T-cell (primary cell): ENCODE measurements around the gene DPH5. TPM values are rescaled to one million over a fixed set of nuclear protein-coding genes. Genes with fewer than 3 reads are reported as not detected.

ENCODE experiments used
- ATAC-seq, 4 experiments: fragments of 200-7000 bp in 3 of 4; fragments of 150-1000 bp in 1 of 4; cut with Tn5 transposase; replicated peaks in 1 of 4; 1 replicate in 3 of 4; 2 replicates in 1 of 4; pipeline ENCODE4 v1.10.0; 2021; ENCODE audit warnings: moderate library complexity in 3 of 4, mild to moderate bottlenecking in 2 of 4, moderate number of reproducible peaks in 1 of 4
- CTCF ChIA-PET, 2 donors: fragments of 300-600 bp; sonication (Branson Sonifier 250); formaldehyde crosslinking; loops; one replicate each; lab custom pipeline; 2022; ENCODE audit warnings: antibody characterized with exemption in 2 of 2; lab: Charles Lee
- POLR2A ChIA-PET, 2 donors: fragments of 300-600 bp; sonication (Branson Sonifier 250); formaldehyde crosslinking; loops; one replicate each; lab custom pipeline; 2022; ENCODE audit warnings: antibody characterized with exemption in 2 of 2; lab: Charles Lee
- DNase-seq, 35 experiments: peaks; one replicate each; pipeline versions ENCODE4 v3.0.0 to v3.0.0-alpha.2; 2013 to 2023
- H3K27ac ChIP-seq: one replicate; pipeline ENCODE4 v1.5.1; 2013; ENCODE audit warnings: low read length
- H3K27me3 ChIP-seq, 2 experiments: replicated peaks in 1 of 2; 1 replicate in 1 of 2; 2 replicates in 1 of 2; pipeline versions ENCODE4 v1.6.1 to v1.7.0; 2013; ENCODE audit warnings: low read length in 1 of 2, mixed read lengths in 1 of 2; ENCODE audit not compliant: control insufficient read depth in 2 of 2, insufficient read depth in 2 of 2; ENCODE audit errors: extremely low read depth in 1 of 2
- H3K36me3 ChIP-seq, 2 donors: 1 replicate in 1 of 2; 2 replicates in 1 of 2; pipeline versions ENCODE4 v1.6.1 to v1.7.0; 2013; ENCODE audit warnings: low read length in 1 of 2; ENCODE audit not compliant: control insufficient read depth in 2 of 2, insufficient read depth in 1 of 2; ENCODE audit errors: extremely low read depth in 1 of 2
- H3K4me1 ChIP-seq, 2 experiments: 1 replicate in 1 of 2; 2 replicates in 1 of 2; pipeline versions ENCODE4 v1.6.1 to v1.7.0; 2013; ENCODE audit warnings: low read length in 2 of 2, mixed read lengths in 1 of 2; ENCODE audit not compliant: insufficient read depth in 2 of 2, control insufficient read depth in 1 of 2; ENCODE audit errors: extremely low read depth in 1 of 2
- H3K4me3 ChIP-seq, 2 donors: 1 replicate in 1 of 2; 2 replicates in 1 of 2; pipeline versions ENCODE4 v1.5.1 to v1.7.0; 2013; ENCODE audit warnings: mild to moderate bottlenecking in 2 of 2, low read length in 1 of 2, moderate library complexity in 1 of 2; ENCODE audit not compliant: control insufficient read depth in 1 of 2; ENCODE audit errors: extremely low read depth in 1 of 2
- H3K9me3 ChIP-seq: 2 replicates; pipeline ENCODE4 v1.7.0; 2013
- H3K27ac Mint-ChIP-seq, 2 donors: one replicate each; pipeline ENCODE4 v1.8.0; 2020 to 2021; ENCODE audit warnings: mild to moderate bottlenecking in 2 of 2, mixed read lengths in 2 of 2
- H3K27me3 Mint-ChIP-seq, 2 donors: one replicate each; pipeline ENCODE4 v1.8.0; 2021 to 2022; ENCODE audit warnings: mixed read lengths in 2 of 2
- H3K36me3 Mint-ChIP-seq: one replicate; pipeline ENCODE4 v1.8.0; 2021; ENCODE audit warnings: mixed read lengths
- H3K4me1 Mint-ChIP-seq, 3 donors: one replicate each; pipeline ENCODE4 v1.8.0; 2020 to 2022; ENCODE audit warnings: mixed read lengths in 3 of 3, mild to moderate bottlenecking in 1 of 3
- H3K4me3 Mint-ChIP-seq, 3 donors: one replicate each; pipeline ENCODE4 v1.8.0; 2020 to 2022; ENCODE audit warnings: mild to moderate bottlenecking in 3 of 3, mixed read lengths in 3 of 3, moderate library complexity in 3 of 3
- H3K9me3 Mint-ChIP-seq, 3 donors: one replicate each; pipeline ENCODE4 v1.8.0; 2020 to 2022; ENCODE audit warnings: mixed read lengths in 3 of 3
- WGBS: methylation state at CpG from one replicate; pipeline ENCODE4 v1.1.5; 2013; ENCODE audit warnings: missing lambda C conversion rate; ENCODE audit not compliant: insufficient coverage; 5-methylcytosine and 5-hydroxymethylcytosine counted together
- total RNA-seq, 35 experiments: library from RNA in 6 of 35; stranded (reverse) in 6 of 35; fragments of 120-200 nt in 1 of 35; gene quantifications; one replicate each; pipeline versions ENCODE4 v1.2.1 to v1.2.4 and lab custom pipeline; 2013 to 2026

DPH5 gene
- total RNA-seq, 5 donors from 2014 or later (not counting 1 experiment from before 2014, with no cell fraction given) = 42.7 to 65.6 (median 45.0) TPM

DNA sequence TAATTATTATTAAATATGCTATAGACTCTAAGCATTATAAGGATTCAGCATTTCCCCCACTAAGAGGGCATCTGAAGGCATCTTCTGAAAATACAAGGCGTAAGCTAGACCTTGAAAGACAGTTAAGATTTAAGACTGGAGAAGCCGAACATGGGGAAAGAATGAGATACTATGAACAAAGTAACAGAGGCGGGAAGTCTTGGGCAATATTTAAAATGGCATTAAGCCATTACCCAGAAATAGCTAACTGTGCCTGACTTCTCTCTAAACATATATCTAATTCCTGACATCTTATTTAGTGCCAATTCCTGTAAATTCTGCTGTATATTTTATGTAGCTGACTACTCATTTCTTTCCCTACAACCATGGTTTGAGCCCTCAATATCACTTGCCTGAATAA, 20.9 kb downstream of the DPH5 start:
- H3K27ac ChIP-seq = no peak overlapping the region
- H3K4me3 Mint-ChIP-seq = no peak overlapping the region
- H3K4me1 Mint-ChIP-seq = peaks cover 59 to 75% (median 67%) of the 10 kb centered on the region in 3 donors
- no peaks in the 10 kb centered on the region for H3K9me3 ChIP-seq
- CTCF ChIA-PET = interaction anchor here (0.5 to 1.6 kb wide), 6 partner anchors 22 to 305 kb away, joined by 3 to 8 read pairs (median 3); no protein-coding TSS in a partner anchor
- POLR2A ChIA-PET = interaction anchor here in 1 of 2 donors (0.6 kb wide), 1 partner anchor 65 kb away, joined by 3 read pairs; no protein-coding TSS in a partner anchor
- H3K27me3 Mint-ChIP-seq = no peaks in the 10 kb centered on the region
- H3K27ac Mint-ChIP-seq = peak overlapping the region; percentile 67 to 79
- no peak overlapping the region for H3K4me3 ChIP-seq
- no peaks in the 10 kb centered on the region for H3K9me3 Mint-ChIP-seq
- WGBS = no CpG with 5 or more reads among the region's 3 CpGs
- peaks cover 0 to 11% of the 10 kb centered on the region in 2 donors for H3K36me3 ChIP-seq
- H3K36me3 Mint-ChIP-seq = peaks cover 41% of the 10 kb centered on the region
- H3K4me1 ChIP-seq = peaks cover 16 to 43% of the 10 kb centered on the region in 2 experiments
- DNase-seq (no peak), ATAC-seq (no peak)
- H3K27me3 ChIP-seq = no peaks in the 10 kb centered on the region

- no peak for DNase-seq
- no peaks in the 10 kb centered on the region for H3K9me3 ChIP-seq
- ATAC-seq = peak; percentile 15 to 73 (median 42)
- Mint-ChIP-seq H3K36me3 (peaks cover 35% of the 10 kb centered on the region), H3K27me3 (no peaks in the 10 kb centered on the region), H3K4me3 (no peak overlapping the region), H3K27ac (peak overlapping the region; percentile 55 to 79), H3K4me1 (peaks cover 59 to 71% (median 67%) of the 10 kb centered on the region in 3 donors), H3K9me3 (no peaks in the 10 kb centered on the region)
- no peaks in the 10 kb centered on the region for H3K27me3 ChIP-seq
- ChIA-PET CTCF (interaction anchor here (0.6 to 1.6 kb wide), 3 partner anchors 64 to 305 kb away, joined by 3 to 8 read pairs (median 3); no protein-coding TSS in a partner anchor), POLR2A (interaction anchor here in 1 of 2 donors (0.6 kb wide), 1 partner anchor 65 kb away, joined by 3 read pairs; no protein-coding TSS in a partner anchor)
- H3K27ac ChIP-seq = no peak overlapping the region
- no peak overlapping the region for H3K4me3 ChIP-seq
- no CpG with 5 or more reads among the region's 1 CpG for WGBS
- H3K4me1 ChIP-seq = peaks cover 16 to 43% of the 10 kb centered on the region in 2 experiments
- peaks cover 0 to 13% of the 10 kb centered on the region in 2 donors for H3K36me3 ChIP-seq
Observed at GRCh38 chr1:101004061-101004460, 21.5 kb downstream of the DPH5 start.

DNA sequence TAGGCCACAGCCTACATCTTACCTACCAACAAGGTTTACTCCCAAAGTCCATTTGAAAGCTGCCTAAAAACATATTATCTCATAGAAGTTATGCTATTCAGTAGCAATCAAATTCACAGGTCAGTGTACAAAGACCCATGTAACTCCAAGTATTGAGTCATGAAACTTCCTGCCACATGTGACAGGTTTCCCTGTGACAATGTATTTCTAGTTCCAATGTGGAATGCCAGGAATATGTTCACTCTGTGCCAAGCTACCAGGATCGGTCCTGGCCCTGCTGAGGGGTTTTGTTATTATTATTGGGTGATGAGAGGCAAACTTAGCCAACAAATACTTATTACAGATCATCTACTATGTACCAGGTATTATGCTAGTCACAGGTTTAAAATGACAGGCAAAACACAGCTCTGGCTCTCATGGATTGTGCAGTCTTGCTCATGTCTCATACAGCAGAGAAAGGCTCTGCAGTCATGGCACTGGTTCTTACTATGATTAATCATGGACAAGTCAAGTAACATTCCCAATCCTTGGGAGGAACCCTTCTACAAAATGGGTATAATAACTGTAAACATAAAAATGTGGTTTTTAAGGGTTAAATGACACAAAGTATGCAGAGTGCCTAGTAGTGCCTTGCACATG, 22.5 kb downstream of the DPH5 start:
- Histone ChIP-seq H3K4me3 (no peak overlapping the region), H3K9me3 (no peaks in the 10 kb centered on the region), H3K36me3 (peaks cover 0 to 18% of the 10 kb centered on the region in 2 donors), H3K27ac (no peak overlapping the region), H3K27me3 (no peaks in the 10 kb centered on the region), H3K4me1 (peaks cover 16 to 43% of the 10 kb centered on the region in 2 experiments)
- DNase-seq (no peak), ATAC-seq (no peak)
- Mint-ChIP-seq H3K36me3 (peaks cover 31% of the 10 kb centered on the region), H3K9me3 (no peaks in the 10 kb centered on the region), H3K4me1 (peaks cover 56 to 67% (median 59%) of the 10 kb centered on the region in 3 donors), H3K27ac (peak overlapping the region; percentile 77 to 83), H3K27me3 (no peaks in the 10 kb centered on the region), H3K4me3 (peak overlapping the region in 1 of 3 donors; percentile 28)
- no CpG with 5 or more reads among the region's 1 CpG for WGBS
- POLR2A ChIA-PET = no interaction called here
- CTCF ChIA-PET = interaction anchor here (0.7 to 1.6 kb wide), 5 partner anchors 16 to 306 kb away, joined by 3 to 8 read pairs (median 3); no protein-coding TSS in a partner anchor

- no peaks in the 10 kb centered on the region for H3K27me3 ChIP-seq
- no peak overlapping the region for H3K27ac ChIP-seq
- DNase-seq = peak in 1 of 35 experiments; percentile 17
- Mint-ChIP-seq H3K4me1 (peaks cover 53 to 63% (median 58%) of the 10 kb centered on the region in 3 donors), H3K36me3 (peaks cover 31% of the 10 kb centered on the region), H3K4me3 (peak overlapping the region in 1 of 3 donors; percentile 28), H3K9me3 (no peaks in the 10 kb centered on the region), H3K27me3 (no peaks in the 10 kb centered on the region), H3K27ac (peak overlapping the region; percentile 77 to 83)
- ChIA-PET POLR2A (no interaction called here), CTCF (interaction anchor here (1.0 to 1.2 kb wide), 3 partner anchors 15 to 286 kb away, joined by 3 to 4 read pairs (median 3); no protein-coding TSS in a partner anchor)
- peaks cover 0 to 18% of the 10 kb centered on the region in 2 donors for H3K36me3 ChIP-seq
- H3K4me3 ChIP-seq = no peak overlapping the region
- peak in 3 of 4 experiments; percentile 26 to 49 (median 39) for ATAC-seq
- no peaks in the 10 kb centered on the region for H3K9me3 ChIP-seq
- WGBS = no CpG with 5 or more reads among the region's 2 CpGs
- H3K4me1 ChIP-seq = peaks cover 16 to 43% of the 10 kb centered on the region in 2 experiments
Observed at GRCh38 chr1:101002551-101002950, 23.0 kb downstream of the DPH5 start.

DNA sequence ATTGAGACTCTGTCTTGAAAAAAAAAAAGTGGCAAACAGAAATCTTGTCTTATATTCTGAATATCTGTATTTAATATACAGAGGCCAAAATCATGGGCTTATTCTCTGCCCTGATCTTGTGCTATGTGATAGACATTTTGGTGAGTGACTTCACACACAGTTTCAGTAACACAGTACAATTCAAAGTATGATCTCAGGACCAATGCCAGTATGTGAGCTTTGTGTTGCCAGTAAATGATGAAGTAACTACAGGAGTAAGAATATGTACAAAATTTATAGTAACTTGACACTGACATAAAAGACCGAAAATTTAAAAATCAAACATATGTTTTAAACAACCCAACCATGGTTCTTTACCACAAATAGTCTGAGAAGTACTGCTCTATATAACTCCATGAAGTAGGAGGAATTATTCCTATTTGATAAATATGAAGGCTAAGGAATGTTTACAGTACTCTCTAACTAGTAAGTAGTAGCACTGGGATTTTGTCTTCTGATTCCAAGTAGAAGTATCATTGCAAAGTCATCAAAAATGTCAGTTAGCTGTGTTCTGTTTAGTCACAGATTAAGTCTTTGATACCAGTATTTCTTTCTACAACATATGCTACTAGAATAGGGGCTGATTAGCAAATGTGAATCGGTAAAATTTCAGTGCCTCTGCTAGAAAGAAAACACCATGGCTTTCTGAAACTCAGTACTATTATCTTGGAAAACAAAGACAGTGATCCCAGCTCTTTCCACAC, 25.3 kb downstream of the DPH5 start:
- H3K27me3 ChIP-seq = no peaks in the 10 kb centered on the region
- ATAC-seq (no peak), DNase-seq (no peak)
- H3K9me3 ChIP-seq = no peaks in the 10 kb centered on the region
- H3K27me3 Mint-ChIP-seq = no peaks in the 10 kb centered on the region
- peaks cover 0 to 27% of the 10 kb centered on the region in 2 donors for H3K36me3 ChIP-seq
- H3K27ac Mint-ChIP-seq = peak overlapping the region in 1 of 2 donors; percentile 6
- H3K36me3 Mint-ChIP-seq = peaks cover 36% of the 10 kb centered on the region
- no CpG with 5 or more reads among the region's 2 CpGs for WGBS
- peaks cover 13 to 45% of the 10 kb centered on the region in 2 experiments for H3K4me1 ChIP-seq
- H3K4me3 ChIP-seq = no peak overlapping the region
- H3K27ac ChIP-seq = no peak overlapping the region
- ChIA-PET CTCF (no interaction called here), POLR2A (no interaction called here)
- peaks cover 49 to 58% (median 56%) of the 10 kb centered on the region in 3 donors for H3K4me1 Mint-ChIP-seq
- H3K4me3 Mint-ChIP-seq = no peak overlapping the region
- H3K9me3 Mint-ChIP-seq = no peaks in the 10 kb centered on the region

DNA sequence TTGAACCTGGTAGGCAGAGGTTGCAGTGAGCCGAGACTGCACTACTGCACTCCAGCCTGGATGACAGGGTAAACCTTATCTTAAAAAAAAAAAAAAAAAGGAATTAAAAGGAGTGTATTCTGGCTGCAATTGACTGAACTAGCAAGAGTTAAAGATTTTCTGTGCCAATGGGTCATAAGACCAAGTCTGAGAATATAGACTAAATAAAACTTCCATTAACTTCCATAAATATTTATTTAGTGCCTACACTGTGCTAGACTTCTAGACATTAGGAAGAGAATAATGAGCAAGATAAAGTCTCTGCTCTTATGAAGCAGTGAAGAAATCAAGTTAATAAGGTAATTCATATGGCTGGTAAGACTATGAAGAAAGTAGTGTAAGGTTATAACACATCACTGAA, 27.2 kb downstream of the DPH5 start:
- Histone ChIP-seq H3K9me3 (no peaks in the 10 kb centered on the region), H3K4me3 (no peak overlapping the region), H3K4me1 (peaks cover 13 to 30% of the 10 kb centered on the region in 2 experiments), H3K27me3 (no peaks in the 10 kb centered on the region), H3K27ac (no peak overlapping the region), H3K36me3 (peaks cover 0 to 27% of the 10 kb centered on the region in 2 donors)
- Mint-ChIP-seq H3K4me3 (no peak overlapping the region), H3K9me3 (no peaks in the 10 kb centered on the region), H3K4me1 (peaks cover 44 to 52% (median 51%) of the 10 kb centered on the region in 3 donors), H3K36me3 (peaks cover 46% of the 10 kb centered on the region), H3K27ac (no peak overlapping the region), H3K27me3 (no peaks in the 10 kb centered on the region)
- 80% methylated on average over 1 of the region's 1 CpG for WGBS
- ChIA-PET CTCF (no interaction called here), POLR2A (no interaction called here)
- DNase-seq (no peak), ATAC-seq (no peak)
